T47D (cell line): ENCODE measurements around the gene ITIH4.

Experiments
- DNase-seq, 2 experiments: peaks; one replicate each; pipeline versions ENCODE4 v3.0.0 to v3.0.0-alpha.2; 2011 to 2012; ENCODE audit warnings: low read depth in 1 of 2, low spot score in 1 of 2
- JUND ChIP-seq: IDR thresholded peaks from 2 replicates; pipeline ENCODE4 v1.6.1; 2012; ENCODE audit warnings: low read depth
- in situ Hi-C: cut with HindIII; loops from 2 replicates; pipeline ENCODE4 v1.10.0; 2016; ENCODE audit warnings: low sequenced_read_pairs, low pct_unique_long_range_greater_than_20kb

The ITIH4 gene

DNA sequence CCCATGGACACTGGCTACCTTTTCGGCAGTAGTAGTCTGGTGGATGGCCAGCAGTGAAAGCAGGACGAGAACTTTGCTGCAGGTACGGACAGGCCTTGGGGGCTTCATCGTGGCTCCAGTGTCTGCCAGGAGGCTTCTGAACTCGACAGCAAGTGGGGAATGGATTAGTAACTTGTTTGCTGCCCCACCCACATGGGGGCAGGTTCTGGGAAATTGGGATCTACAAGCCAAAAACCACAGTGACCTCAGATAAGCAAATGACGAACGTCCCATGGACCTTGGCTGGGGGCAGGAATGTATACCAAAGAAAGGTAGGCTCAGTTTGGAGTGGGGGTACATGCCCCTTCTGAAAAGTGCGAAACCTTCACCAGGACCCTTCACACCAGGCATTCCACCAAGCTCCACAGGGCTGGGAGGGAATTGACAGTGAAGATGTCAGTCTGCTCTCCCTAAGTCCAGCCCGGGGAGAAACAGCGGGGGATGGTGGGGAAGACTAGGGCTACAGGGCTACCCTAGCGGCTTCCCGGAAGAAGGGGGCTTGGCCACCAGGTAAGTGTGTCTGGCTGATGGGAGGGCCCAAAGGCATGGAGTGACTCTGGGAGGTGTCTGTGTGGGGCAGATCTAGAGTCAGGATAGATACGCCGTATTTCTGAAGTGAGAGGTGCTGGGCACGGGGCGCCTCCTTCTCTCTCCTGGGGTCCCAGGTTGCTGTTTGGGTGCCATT, at the start of gene ITIH4:
TSS of gene ITIH4 (minus strand) at position 138 of the 724 bp plus-strand sequence. CDS start at position 108, 30 bp downstream.
- no peak for TF ChIP-seq JUND
- in situ Hi-C loops, result no loop called here
- DNase-seq, result no peak

- in situ Hi-C loops, result no loop called here
- TF ChIP-seq JUND, result no peak
- no peak for DNase-seq
Observed at GRCh38 chr3:52880047-52880446, 49.6 kb upstream of the ITIH4 start.

DNA sequence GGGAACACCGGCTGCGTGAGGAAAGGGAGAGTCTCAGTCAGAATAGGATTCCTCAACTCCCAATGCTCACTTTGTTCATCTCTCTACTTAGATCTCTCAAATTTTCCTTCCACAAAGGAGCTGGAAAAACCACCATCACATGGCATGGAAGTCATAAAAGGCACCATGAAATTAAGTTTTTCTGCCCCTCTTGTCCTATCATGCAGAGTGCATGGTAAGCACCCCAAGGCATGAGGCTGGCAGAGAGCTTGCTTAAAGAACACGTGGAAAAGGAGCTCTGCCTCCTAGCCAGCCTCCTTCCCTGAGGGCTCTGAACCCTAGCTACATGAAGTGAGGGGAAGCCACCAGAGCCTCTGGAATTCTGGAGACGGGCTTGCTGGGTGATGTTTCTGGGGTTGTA, 49.1 kb upstream of the ITIH4 start:
- TF ChIP-seq JUND, result no peak
- no peak for DNase-seq
- in situ Hi-C loops, result no loop called here

- DNase-seq, result no peak
- in situ Hi-C loops, result no loop called here
- no peak for TF ChIP-seq JUND
Observed at GRCh38 chr3:52879090-52879489, 48.6 kb upstream of the ITIH4 start.

GRCh38 chr3:52877085-52877484, 46.6 kb upstream of the ITIH4 start:
- no peak for TF ChIP-seq JUND

GRCh38 chr3:52874864-52875587, 44.6 kb upstream of the ITIH4 start:
- TF ChIP-seq JUND, result no peak
- in situ Hi-C loops, result no loop called here
- no peak for DNase-seq

More at GRCh38 chr3:52877085-52877484, 46.6 kb upstream of the ITIH4 start:
- in situ Hi-C loops, result no loop called here
- no peak for DNase-seq

GRCh38 chr3:52874160-52874701, 43.8 kb upstream of the ITIH4 start:
- in situ Hi-C loops, result no loop called here
- no peak for TF ChIP-seq JUND
- no peak for DNase-seq

- in situ Hi-C loops, result no loop called here
- DNase-seq, result no peak
- no peak for TF ChIP-seq JUND
Observed at GRCh38 chr3:52873433-52874159, 43.1 kb upstream of the ITIH4 start.

GRCh38 chr3:52872245-52872644, 41.8 kb upstream of the ITIH4 start:
- DNase-seq, result peak in 1 of 2 experiments; percentile 37
- in situ Hi-C loops, result no loop called here
- TF ChIP-seq JUND, result no peak

DNA sequence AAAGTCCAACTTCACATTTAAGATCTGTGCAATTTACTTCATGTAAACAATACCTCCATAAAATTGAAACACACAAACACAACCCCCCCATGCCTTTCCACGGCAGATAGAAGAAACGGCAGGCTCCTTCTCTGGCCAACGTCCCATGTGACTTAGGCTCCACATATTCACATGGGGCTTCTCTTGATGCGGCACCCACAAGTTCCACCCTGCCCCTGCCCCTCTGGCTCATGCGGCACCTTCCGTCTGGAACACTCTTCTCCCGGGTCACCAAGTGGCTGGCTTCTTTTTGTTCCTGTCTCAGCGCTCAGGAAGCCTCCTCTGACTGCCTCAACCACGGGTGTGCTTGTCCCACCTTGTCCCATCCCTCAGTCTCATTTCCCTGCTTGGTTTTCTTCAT, 41.3 kb upstream of the ITIH4 start:
- TF ChIP-seq JUND, result no peak
- in situ Hi-C loops, result no loop called here
- no peak for DNase-seq

DNA sequence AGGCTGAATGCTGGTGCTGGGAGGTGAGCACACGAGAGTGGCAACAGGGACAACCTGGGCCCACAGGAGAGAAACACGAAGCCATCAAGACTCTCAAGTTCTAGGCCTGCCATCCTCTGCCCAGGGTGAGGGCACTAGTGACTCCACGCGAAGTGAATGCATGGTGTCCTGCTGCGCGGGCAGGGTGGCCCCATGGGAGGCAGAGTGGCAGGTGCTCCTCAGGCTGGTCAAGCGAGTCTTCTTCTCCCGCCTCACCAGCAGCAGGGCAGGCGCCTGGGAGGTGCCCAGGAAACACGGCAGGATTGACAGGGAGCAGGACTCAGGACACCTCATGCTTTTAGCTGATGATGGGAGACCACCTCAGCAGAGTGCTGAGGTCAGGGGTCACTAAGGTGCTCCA, 40.0 kb upstream of the ITIH4 start:
- TF ChIP-seq JUND, result no peak
- in situ Hi-C loops, result no loop called here
- no peak for DNase-seq

DNA sequence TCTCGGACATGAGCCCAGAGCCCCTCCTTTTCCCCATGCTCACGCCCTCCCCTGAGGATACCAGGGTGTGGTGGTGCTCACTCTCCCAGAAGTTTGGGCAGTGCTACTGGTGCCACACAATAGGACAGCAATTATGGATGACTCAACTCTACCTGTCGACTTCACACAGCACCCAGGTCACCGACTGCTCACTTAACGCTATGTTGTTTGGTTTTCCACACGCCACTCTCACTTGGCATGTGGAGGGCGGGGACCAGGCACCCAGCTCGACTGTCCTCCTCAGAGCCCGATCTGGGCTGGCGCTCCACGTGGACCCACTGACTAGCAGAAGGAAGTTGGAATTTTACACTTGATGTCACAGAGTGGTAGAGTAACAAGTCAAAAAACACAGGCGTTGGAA, 36.0 kb upstream of the ITIH4 start:
- in situ Hi-C loops, result no loop called here
- no peak for DNase-seq
- no peak for TF ChIP-seq JUND

DNA sequence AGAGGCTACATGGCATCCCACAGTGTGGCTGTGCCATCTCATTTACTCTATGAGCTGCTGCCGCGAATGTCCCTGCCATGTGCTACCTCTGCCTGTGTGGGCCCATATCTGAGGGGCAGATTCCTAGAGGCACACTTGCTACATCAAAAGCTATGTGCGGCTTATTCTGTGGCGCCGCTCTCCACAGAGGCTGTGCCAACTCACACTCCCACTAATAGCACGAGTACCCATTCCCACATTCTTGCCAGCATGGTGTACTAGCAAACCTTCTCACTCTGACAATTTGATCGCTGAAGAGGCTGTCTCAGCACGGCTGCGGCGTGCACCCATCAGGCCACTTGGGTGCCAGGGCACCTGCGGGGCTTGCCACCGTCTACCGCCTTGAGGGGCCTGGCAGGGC, 35.5 kb upstream of the ITIH4 start:
- in situ Hi-C loops, result no loop called here
- TF ChIP-seq JUND, result no peak
- DNase-seq, result no peak
